Vagina (tissue), 2 donors: Measurements from ENCODE around the gene SNORC.

Experiments used
- POLR2A ChIP-seq, 2 donors: fragments of 450-650 bp; IDR thresholded peaks; one replicate each; pipeline ENCODE4 v1.6.1; 2017; ENCODE audit warnings: antibody characterized with exemption in 2 of 2, mild to moderate bottlenecking in 2 of 2, moderate library complexity in 2 of 2
- POLR2AphosphoS5 ChIP-seq, 2 donors: sonication (generic); formaldehyde crosslinking; IDR thresholded peaks; one replicate each; pipeline ENCODE4 v1.9.0; 2017; ENCODE audit warnings: antibody characterized with exemption in 2 of 2, mild to moderate bottlenecking in 2 of 2, low read depth in 1 of 2; ENCODE audit not compliant: insufficient read depth in 1 of 2
- TF ChIP-seq, protein P1 (sequence below), 3 experiments: fragments of 450-650 bp in 2 of 3; fragments of 200-600 bp in 1 of 3; sonication (generic) in 1 of 3; IDR thresholded peaks; one replicate each; pipeline ENCODE4 v1.5.1; 2017 to 2019; ENCODE audit warnings: antibody characterized with exemption in 3 of 3, mild to moderate bottlenecking in 2 of 3, moderate library complexity in 2 of 3

DNA sequence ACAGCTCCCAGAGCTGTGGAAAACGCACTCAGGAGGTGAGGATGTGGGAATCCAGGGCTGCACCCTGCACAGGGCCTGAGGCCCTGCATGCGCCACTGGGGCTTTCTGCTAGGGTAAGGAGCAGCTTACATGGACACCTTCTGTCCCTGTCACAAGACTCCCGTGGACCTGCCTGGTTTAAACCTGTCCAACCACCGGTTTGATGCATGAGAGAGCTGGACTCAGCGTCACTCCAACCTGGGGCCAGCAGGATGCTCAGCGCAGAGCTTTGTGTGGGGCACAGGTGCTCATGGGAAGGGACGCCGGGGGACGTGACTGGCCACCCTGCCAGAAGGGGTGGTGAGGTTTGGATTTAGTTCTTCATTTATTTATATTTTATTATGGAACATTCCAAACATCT is 24.2 kb downstream of the SNORC start:
- TF ChIP-seq, protein P1, sequence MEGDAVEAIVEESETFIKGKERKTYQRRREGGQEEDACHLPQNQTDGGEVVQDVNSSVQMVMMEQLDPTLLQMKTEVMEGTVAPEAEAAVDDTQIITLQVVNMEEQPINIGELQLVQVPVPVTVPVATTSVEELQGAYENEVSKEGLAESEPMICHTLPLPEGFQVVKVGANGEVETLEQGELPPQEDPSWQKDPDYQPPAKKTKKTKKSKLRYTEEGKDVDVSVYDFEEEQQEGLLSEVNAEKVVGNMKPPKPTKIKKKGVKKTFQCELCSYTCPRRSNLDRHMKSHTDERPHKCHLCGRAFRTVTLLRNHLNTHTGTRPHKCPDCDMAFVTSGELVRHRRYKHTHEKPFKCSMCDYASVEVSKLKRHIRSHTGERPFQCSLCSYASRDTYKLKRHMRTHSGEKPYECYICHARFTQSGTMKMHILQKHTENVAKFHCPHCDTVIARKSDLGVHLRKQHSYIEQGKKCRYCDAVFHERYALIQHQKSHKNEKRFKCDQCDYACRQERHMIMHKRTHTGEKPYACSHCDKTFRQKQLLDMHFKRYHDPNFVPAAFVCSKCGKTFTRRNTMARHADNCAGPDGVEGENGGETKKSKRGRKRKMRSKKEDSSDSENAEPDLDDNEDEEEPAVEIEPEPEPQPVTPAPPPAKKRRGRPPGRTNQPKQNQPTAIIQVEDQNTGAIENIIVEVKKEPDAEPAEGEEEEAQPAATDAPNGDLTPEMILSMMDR (IDR thresholded peaks at IDR 0.05), result no peak
- TF ChIP-seq POLR2A (IDR thresholded peaks at IDR 0.05) (no peak), POLR2AphosphoS5 (IDR thresholded peaks at IDR 0.05; ENCODE audit: insufficient read depth in 1 of 2, low read depth in 1 of 2) (no peak)
